ENCODE data around the gene ATL2.
"Not testable (repeated sequence)": the region's sequence is repeated elsewhere in the genome, so short reads cannot be mapped to it uniquely, and the experiment has no call there.

The ATL2 gene

GRCh38 chr2:38377050-38377828 lies at the start of gene ATL2:
TSS of gene ATL2 (minus strand) at chr2:38377273. CDS start at chr2:38377260, 13 bp downstream.
- DNase-seq = peak; percentile 94

- no peak for DNase-seq
Measured at GRCh38 chr2:38423763-38424162, 46.7 kb upstream of the ATL2 start.

- no peak for DNase-seq
Measured at GRCh38 chr2:38421274-38422056, 44.4 kb upstream of the ATL2 start.

- no peak for DNase-seq
Measured at GRCh38 chr2:38419499-38419898, 42.4 kb upstream of the ATL2 start.

GRCh38 chr2:38418735-38419134 lies 41.7 kb upstream of the ATL2 start:
- DNase-seq = no peak

- DNase-seq = no peak
Measured at GRCh38 chr2:38417745-38418689, 40.9 kb upstream of the ATL2 start.

GRCh38 chr2:38416296-38417036 lies 39.4 kb upstream of the ATL2 start:
- no peak for DNase-seq

GRCh38 chr2:38415728-38416291 lies 38.7 kb upstream of the ATL2 start:
- DNase-seq = no peak

GRCh38 chr2:38415023-38415422 lies 38.0 kb upstream of the ATL2 start:
- DNase-seq = no peak

- DNase-seq = not testable (repeated sequence)
Measured at GRCh38 chr2:38412235-38412871, 35.3 kb upstream of the ATL2 start.

GRCh38 chr2:38409156-38410102 lies 32.4 kb upstream of the ATL2 start:
- peak; percentile 14 for DNase-seq

GRCh38 chr2:38407111-38407682 lies 30.1 kb upstream of the ATL2 start:
- no peak for DNase-seq

- no peak for DNase-seq
Measured at GRCh38 chr2:38406597-38407110, 29.6 kb upstream of the ATL2 start.

- DNase-seq = no peak
Measured at GRCh38 chr2:38405917-38406596, 29.0 kb upstream of the ATL2 start.

- no peak for DNase-seq
Measured at GRCh38 chr2:38400513-38400912, 23.4 kb upstream of the ATL2 start.

GRCh38 chr2:38398739-38399138 lies 21.7 kb upstream of the ATL2 start:
- no peak for DNase-seq

GRCh38 chr2:38394903-38395341 lies 17.8 kb upstream of the ATL2 start:
- no peak for DNase-seq

- no peak for DNase-seq
Measured at GRCh38 chr2:38394041-38394440, 17.0 kb upstream of the ATL2 start.

- DNase-seq = no peak
Measured at GRCh38 chr2:38390947-38391346, 13.9 kb upstream of the ATL2 start.

Measured in midbrain (tissue), 1 donor.